Spinal cord (tissue), 10 donors: ENCODE results near the gene SOX12. TPM values are rescaled to one million over a fixed set of nuclear protein-coding genes. Genes with fewer than 3 reads are reported as not detected.
A peak's percentile ranks its signal among the peaks of the same experiment; 100 is the strongest.

Experiments
- DNase-seq, 6 donors: peaks; one replicate each; pipeline versions ENCODE4 v3.0.0 to v3.0.0-alpha.2; 2013 to 2015; ENCODE audit warnings: low spot score in 6 of 6, low read depth in 4 of 6
- H3K27ac ChIP-seq: one replicate; pipeline ENCODE4 v1.5.1; 2013; ENCODE audit warnings: low read depth, low read length, control low read depth
- H3K27me3 ChIP-seq: one replicate; pipeline ENCODE4 v1.6.1; 2013; ENCODE audit warnings: low read length; ENCODE audit not compliant: control insufficient read depth, insufficient read depth
- H3K36me3 ChIP-seq: one replicate; pipeline ENCODE4 v1.6.1; 2013; ENCODE audit warnings: low read length; ENCODE audit not compliant: control insufficient read depth, insufficient read depth
- H3K4me1 ChIP-seq: one replicate; pipeline ENCODE4 v1.6.1; 2013; ENCODE audit warnings: low read length; ENCODE audit not compliant: control insufficient read depth, insufficient read depth
- H3K4me3 ChIP-seq: one replicate; pipeline ENCODE4 v1.5.1; 2013; ENCODE audit warnings: low read depth, low read length, control low read depth
- H3K9me3 ChIP-seq: one replicate; pipeline ENCODE4 v1.6.1; 2013; ENCODE audit warnings: low read length; ENCODE audit not compliant: control insufficient read depth, insufficient read depth
- WGBS: methylation state at CpG from one replicate; pipeline ENCODE4 v1.1.5; 2013; ENCODE audit warnings: missing lambda C conversion rate; ENCODE audit not compliant: insufficient coverage; 5-methylcytosine and 5-hydroxymethylcytosine counted together
- long read RNA-seq, 4 donors: transcript quantifications; one replicate each; lab custom pipeline, GENCODE V29; 2026
- polyA plus RNA-seq, 2 donors: library from polyadenylated mRNA; unstranded; fragments of 120-200 nt; gene quantifications; one replicate each; pipeline ENCODE4 v1.2.1, GENCODE V29; 2013; ENCODE audit not compliant: insufficient read length in 2 of 2
- total RNA-seq, 2 donors: library from RNA; depleted of rRNA in 1 of 2; stranded (reverse); fragments of 120-200 nt in 1 of 2; fragments of >200 nt in 1 of 2; gene quantifications; one replicate each; pipeline versions ENCODE4 v1.2.3 to v1.2.4, GENCODE V29; 2013 to 2014
- donor health status: healthy.

Gene SOX12
- total RNA-seq (10 to 100 TPM in 1 of 2 donors, 1 to 10 TPM in 1; 4.3 to 11.8 TPM), polyA plus RNA-seq (10 to 100 TPM; 58.8 to 59.9 TPM)
- long read RNA-seq, donor 1, full-length matches to known transcripts: 168 of 168 reads
- long read RNA-seq, donor 1, partial matches to known transcripts: 0 of 168 reads
- long read RNA-seq, donor 1, other reads (novel, unspliced or antisense): 0 of 168 reads
- long read RNA-seq, donor 2, full-length matches to known transcripts: 47 of 47 reads
- long read RNA-seq, donor 2, partial matches to known transcripts: 0 of 47 reads
- long read RNA-seq, donor 2, other reads (novel, unspliced or antisense): 0 of 47 reads
- long read RNA-seq, donor 3, full-length matches to known transcripts: 93 of 93 reads
- long read RNA-seq, donor 3, partial matches to known transcripts: 0 of 93 reads
- long read RNA-seq, donor 3, other reads (novel, unspliced or antisense): 0 of 93 reads
- long read RNA-seq, donor 4, full-length matches to known transcripts: 124 of 124 reads
- long read RNA-seq, donor 4, partial matches to known transcripts: 0 of 124 reads
- long read RNA-seq, donor 4, other reads (novel, unspliced or antisense): 0 of 124 reads

DNA sequence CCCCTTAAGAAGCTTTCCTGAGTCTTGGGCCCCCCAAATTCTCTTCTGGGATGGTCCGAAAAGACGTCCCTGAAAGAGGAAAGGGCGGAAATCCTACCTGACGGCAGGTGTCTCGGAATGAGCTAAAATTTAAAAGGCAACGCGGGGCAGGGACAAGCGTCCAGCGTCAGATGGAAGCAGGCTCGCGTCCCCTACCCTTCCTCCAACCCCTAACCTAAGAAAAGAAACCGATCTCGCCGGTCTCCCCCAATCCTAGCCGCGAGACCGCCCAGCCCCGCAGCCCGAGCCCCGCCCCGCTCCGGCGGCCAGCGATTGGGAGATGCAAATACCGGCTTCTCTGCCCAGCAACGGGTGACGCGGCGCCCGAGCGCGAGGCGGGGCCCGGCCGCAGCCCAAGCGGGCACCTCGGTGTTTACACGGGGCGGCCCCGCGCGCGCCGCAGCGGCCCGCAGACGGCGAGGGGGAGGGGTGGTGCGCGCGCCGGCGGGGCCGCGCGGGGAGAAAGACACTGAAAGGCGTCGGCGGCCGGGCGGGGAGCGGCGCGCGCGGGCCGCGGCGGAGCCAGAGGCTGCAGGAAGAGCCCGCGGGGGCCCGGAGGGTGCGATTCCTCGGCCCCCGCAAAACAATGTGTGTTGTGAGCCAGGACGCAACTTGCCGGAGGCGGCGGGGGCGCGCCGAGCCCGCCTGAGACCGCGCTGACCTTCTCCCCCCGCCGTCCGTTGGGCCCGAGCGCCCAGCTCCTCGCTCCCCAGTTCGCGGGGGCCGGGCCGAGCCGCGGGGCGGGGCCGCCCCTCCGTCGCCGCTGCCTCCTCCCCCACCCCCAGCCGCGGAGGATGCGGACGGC, at the start of gene SOX12:
SOX12 (plus strand) TSS at position 508 of the 844 bp plus-strand sequence. CDS start 373 bp downstream, outside the sequence.
- Histone ChIP-seq H3K9me3 (no peaks in the 10 kb centered on the region), H3K4me3 (peak within 1 kb of the TSS; percentile 84), H3K36me3 (peaks cover 23% of the 10 kb centered on the region), H3K4me1 (peaks cover 48% of the 10 kb centered on the region), H3K27ac (peak within 1 kb of the TSS; percentile 97), H3K27me3 (no peaks in the 10 kb centered on the region)
- DNase-seq: peak in 5 of 6 donors; percentile 77 to 98 (median 95)
- under 1% methylated on average over 103 of the region's 106 CpGs for whole genome bisulfite sequencing

DNA sequence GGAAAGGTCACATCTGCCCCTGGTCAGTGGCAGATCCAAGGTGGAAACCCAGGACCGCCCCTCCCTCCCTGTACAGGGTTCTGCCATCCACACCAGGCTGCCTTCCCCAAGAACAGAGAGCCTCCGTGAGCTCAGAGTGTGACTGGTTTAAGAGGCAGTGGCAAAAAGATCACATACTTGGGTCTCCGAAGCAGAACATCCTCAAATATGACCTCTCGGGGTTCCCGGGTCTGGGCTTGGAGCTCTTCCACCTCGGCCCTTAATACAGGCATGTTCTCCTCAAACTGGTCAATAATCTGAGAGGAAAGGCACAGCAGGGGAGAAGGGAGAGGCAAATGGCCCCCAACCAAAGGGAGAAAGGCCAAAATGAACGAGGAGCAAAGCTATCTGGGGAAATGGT, 49.6 kb upstream of the SOX12 start:
- peaks cover 7% of the 10 kb centered on the region for H3K4me1 ChIP-seq
- no peak overlapping the region for H3K4me3 ChIP-seq
- peaks cover 41% of the 10 kb centered on the region for H3K36me3 ChIP-seq
- H3K9me3 ChIP-seq: no peaks in the 10 kb centered on the region
- no peaks in the 10 kb centered on the region for H3K27me3 ChIP-seq
- WGBS: 78% methylated on average over 1 of the region's 7 CpGs
- DNase-seq: no peak
- H3K27ac ChIP-seq: no peak overlapping the region

- DNase-seq: no peak
- Histone ChIP-seq H3K4me1 (peaks cover 7% of the 10 kb centered on the region), H3K36me3 (peaks cover 42% of the 10 kb centered on the region), H3K27ac (no peak overlapping the region), H3K9me3 (no peaks in the 10 kb centered on the region), H3K27me3 (no peaks in the 10 kb centered on the region), H3K4me3 (no peak overlapping the region)
- 94% methylated on average over 9 of the region's 12 CpGs for whole genome bisulfite sequencing
Measured at GRCh38 chr20:276620-277495, 48.5 kb upstream of the SOX12 start.

GRCh38 chr20:277496-277781, 47.9 kb upstream of the SOX12 start:
- Histone ChIP-seq H3K4me3 (no peak overlapping the region), H3K4me1 (peaks cover 7% of the 10 kb centered on the region), H3K9me3 (no peaks in the 10 kb centered on the region), H3K27ac (no peak overlapping the region), H3K36me3 (peaks cover 42% of the 10 kb centered on the region), H3K27me3 (no peaks in the 10 kb centered on the region)
- no peak for DNase-seq
- WGBS: 52% methylated on average over 3 of the region's 3 CpGs

- peaks cover 42% of the 10 kb centered on the region for H3K36me3 ChIP-seq
- H3K27ac ChIP-seq: no peak overlapping the region
- H3K4me1 ChIP-seq: peaks cover 3% of the 10 kb centered on the region
- WGBS: 85% methylated on average over 3 of the region's 5 CpGs
- no peaks in the 10 kb centered on the region for H3K9me3 ChIP-seq
- DNase-seq: no peak
- H3K4me3 ChIP-seq: no peak overlapping the region
- H3K27me3 ChIP-seq: no peaks in the 10 kb centered on the region
Measured at GRCh38 chr20:278181-278580, 47.2 kb upstream of the SOX12 start.

DNA sequence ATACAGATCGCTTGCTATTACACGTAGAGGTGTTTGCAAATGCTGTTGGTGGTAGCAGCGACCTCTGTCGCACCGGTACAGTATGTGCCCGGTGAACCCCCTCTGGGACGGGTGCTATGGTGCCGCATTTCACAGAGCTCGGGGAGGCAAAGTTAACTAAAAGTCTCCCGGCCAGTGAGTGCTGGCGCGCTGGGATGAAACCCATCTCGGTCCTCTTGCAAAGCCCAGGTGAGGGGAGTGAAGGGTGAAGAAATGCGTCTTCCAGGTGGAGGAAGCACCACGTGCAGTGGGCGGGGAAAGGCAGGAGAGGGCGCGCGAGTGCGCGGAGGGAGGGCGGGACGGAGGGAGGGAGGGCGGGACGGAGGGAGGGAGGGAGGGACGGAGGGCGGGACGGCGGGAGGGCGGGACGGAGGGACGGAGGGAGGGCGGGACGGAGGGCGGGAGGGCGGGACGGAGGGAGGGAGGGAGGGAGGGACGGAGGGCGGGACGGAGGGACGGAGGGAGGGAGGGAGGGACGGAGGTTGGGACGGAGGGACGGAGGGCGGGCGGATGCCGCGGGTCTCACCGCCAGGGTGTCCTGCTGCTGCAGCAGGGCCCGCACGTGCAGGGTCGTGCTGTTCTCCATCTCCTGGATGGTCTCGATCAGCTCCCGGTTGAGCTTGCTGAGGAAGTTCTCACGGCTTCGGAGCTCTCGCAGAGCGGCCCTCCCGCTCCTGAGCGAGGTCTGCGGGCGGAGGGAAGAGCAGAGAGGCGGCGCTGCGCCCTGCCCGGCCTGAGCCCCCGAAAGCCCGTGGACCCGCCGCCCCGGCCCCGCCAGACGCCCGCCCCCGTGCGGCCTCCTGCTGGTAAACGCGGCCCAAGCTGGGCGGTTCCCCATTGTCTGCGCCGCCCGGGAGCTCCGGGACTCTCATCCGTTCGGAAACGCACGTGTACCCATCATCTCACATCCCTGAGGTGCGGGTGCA, 46.5 kb upstream of the SOX12 start:
- no peaks in the 10 kb centered on the region for H3K27me3 ChIP-seq
- H3K9me3 ChIP-seq: no peaks in the 10 kb centered on the region
- H3K36me3 ChIP-seq: peaks cover 42% of the 10 kb centered on the region
- 40% methylated on average over 46 of the region's 88 CpGs for WGBS
- no peak overlapping the region for H3K27ac ChIP-seq
- DNase-seq: peak in 1 of 6 donors; percentile 52
- H3K4me3 ChIP-seq: no peak overlapping the region
- H3K4me1 ChIP-seq: peaks cover 3% of the 10 kb centered on the region

DNA sequence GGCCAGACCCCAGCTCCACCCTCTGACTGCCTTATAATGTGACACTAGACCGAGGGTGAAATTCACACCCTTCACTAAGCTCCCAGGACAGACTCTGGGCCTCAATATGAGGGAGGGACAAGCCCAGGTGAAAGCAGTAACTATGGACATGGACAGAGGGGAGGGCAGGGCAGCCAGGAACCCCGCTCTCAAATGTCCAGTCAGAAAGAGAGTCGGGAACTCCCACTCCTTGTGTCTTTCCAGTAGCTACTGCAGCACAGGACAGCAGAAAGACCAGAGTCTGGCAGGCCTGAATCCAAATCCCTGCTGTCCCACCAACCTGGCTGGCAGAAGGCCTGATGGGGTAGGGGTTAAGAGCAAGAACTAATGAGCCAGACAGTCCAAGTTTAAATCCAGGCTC, 41.2 kb upstream of the SOX12 start:
- Histone ChIP-seq H3K9me3 (no peaks in the 10 kb centered on the region), H3K27me3 (no peaks in the 10 kb centered on the region), H3K4me1 (peaks cover 3% of the 10 kb centered on the region), H3K4me3 (no peak overlapping the region), H3K36me3 (peaks cover 5% of the 10 kb centered on the region), H3K27ac (no peak overlapping the region)
- DNase-seq: no peak
- 60% methylated on average over 1 of the region's 3 CpGs for WGBS

- H3K36me3 ChIP-seq: peaks cover 4% of the 10 kb centered on the region
- WGBS: no CpG with 5 or more reads among the region's 2 CpGs
- peaks cover 8% of the 10 kb centered on the region for H3K4me1 ChIP-seq
- no peak overlapping the region for H3K4me3 ChIP-seq
- no peak overlapping the region for H3K27ac ChIP-seq
- no peaks in the 10 kb centered on the region for H3K27me3 ChIP-seq
- DNase-seq: no peak
- no peaks in the 10 kb centered on the region for H3K9me3 ChIP-seq
Measured at GRCh38 chr20:286508-286907, 38.8 kb upstream of the SOX12 start.
